22Rv1 (cell line): ENCODE data around the gene RSPH1.

ENCODE experiments used
- H3K27ac ChIP-seq: fragments of 450-650 bp; 2 replicates; pipeline ENCODE4 v1.5.1; 2017
- ZFX ChIP-seq: fragments of 450-650 bp; IDR thresholded peaks from 2 replicates; pipeline ENCODE4 v1.6.1; 2017; ENCODE audit warnings: antibody characterized with exemption, borderline replicate concordance
- TF ChIP-seq, protein P1 (sequence below): fragments of 450-650 bp; IDR thresholded peaks from 2 replicates; pipeline ENCODE4 v1.5.1; 2017; ENCODE audit warnings: mild to moderate bottlenecking

Gene RSPH1

GRCh38 chr21:42455754-42456440 lies 40.1 kb downstream of the RSPH1 start:
- H3K27ac ChIP-seq: no peak overlapping the region
- TF ChIP-seq, protein P1, sequence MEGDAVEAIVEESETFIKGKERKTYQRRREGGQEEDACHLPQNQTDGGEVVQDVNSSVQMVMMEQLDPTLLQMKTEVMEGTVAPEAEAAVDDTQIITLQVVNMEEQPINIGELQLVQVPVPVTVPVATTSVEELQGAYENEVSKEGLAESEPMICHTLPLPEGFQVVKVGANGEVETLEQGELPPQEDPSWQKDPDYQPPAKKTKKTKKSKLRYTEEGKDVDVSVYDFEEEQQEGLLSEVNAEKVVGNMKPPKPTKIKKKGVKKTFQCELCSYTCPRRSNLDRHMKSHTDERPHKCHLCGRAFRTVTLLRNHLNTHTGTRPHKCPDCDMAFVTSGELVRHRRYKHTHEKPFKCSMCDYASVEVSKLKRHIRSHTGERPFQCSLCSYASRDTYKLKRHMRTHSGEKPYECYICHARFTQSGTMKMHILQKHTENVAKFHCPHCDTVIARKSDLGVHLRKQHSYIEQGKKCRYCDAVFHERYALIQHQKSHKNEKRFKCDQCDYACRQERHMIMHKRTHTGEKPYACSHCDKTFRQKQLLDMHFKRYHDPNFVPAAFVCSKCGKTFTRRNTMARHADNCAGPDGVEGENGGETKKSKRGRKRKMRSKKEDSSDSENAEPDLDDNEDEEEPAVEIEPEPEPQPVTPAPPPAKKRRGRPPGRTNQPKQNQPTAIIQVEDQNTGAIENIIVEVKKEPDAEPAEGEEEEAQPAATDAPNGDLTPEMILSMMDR: no peak

GRCh38 chr21:42455196-42455595 lies 40.8 kb downstream of the RSPH1 start:
- TF ChIP-seq, protein P1: no peak
- no peak for TF ChIP-seq ZFX
- H3K27ac ChIP-seq: no peak overlapping the region

DNA sequence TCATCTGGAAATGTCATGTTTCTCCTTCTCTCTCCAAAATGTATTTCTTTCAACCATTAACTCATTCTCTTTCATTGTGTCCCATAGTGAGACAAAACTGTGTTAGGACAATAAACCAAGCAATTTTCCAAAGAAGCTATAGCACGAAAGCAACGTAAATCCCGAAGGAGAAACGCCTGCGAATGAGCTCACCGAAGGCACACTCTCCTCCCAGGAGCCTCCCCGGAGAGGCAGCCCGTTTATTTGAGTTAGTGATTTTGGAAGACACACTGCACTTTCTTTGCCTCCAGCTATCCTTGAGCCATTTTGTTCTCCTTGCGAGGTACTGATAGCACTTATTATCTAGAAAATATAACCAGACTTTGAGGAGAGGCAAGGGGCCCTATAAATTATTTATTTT lies 41.2 kb downstream of the RSPH1 start:
- TF ChIP-seq, protein P1: no peak
- TF ChIP-seq ZFX: no peak
- no peak overlapping the region for H3K27ac ChIP-seq

DNA sequence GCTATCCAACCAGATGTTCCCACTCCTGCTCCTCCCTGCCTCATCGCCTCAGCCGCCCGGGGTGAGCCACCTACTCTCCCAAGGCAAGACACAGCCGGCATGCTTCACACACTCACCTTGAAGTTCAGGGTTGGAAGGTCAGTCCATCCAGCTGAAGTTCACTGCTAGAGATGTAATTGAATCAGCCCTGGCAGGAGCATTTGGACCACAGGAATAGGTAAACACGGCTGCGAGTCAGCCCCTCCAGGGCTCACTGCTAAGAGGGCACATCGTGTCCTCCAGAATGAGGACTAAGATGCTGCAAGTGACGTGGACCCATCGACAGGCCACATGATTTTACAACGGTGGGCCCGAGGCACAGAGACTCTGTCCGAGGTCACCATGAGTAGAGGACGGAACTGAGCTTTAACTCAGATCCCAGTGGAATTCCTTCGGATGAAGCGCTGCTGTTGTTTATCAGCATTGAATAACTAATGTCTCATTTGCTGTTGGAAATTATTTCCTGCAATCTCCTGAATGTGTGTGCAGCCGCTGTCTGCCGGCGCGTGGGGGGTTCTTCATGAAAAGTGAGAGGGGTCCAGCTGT lies 41.9 kb downstream of the RSPH1 start:
- TF ChIP-seq, protein P1: no peak
- TF ChIP-seq ZFX: no peak

GRCh38 chr21:42453224-42453985 lies 42.6 kb downstream of the RSPH1 start:
- TF ChIP-seq, protein P1: no peak
- TF ChIP-seq ZFX: no peak
- H3K27ac ChIP-seq: no peak overlapping the region

More for the DNA sequence above, 41.9 kb downstream of the RSPH1 start:
- no peak overlapping the region for H3K27ac ChIP-seq

DNA sequence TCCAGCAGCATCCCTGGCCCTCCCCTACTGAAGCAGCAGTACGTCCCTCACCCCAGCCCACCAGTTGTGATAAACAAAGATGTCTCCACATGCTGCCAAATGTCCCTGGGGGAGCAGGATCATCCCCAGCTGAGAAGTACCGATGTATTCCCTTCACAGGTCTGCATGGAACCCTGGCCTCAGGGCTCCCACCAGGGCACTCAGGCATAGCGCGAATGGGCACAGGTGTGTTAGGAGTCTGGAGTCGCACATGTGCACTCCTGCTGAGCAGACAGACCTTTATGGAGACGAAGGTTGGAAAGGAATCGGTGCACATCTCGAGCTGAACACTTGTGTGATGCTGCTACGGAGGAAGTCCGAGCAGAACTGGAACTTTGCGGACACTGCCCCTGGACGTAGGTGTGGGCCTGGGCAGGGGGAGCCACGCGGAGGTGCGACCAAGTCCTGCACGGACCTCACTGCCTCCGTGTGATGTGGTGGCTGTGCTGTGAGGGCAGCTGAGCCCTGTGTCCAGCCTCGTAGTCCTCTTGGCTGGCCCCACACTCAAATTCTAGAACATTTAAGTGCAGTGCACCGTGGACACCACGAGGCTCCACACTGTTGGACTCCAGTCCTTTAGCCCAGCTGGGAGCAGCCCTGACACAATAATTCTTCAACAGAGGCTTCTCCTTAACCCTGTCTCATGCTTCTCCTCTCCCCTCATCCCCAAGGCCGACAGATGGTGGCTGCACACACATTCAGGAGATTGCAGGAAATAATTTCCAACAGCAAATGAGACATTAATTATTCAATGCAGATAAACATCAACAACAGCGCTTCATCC lies 43.4 kb downstream of the RSPH1 start:
- TF ChIP-seq ZFX: no peak
- H3K27ac ChIP-seq: no peak overlapping the region

- no peak overlapping the region for H3K27ac ChIP-seq
- TF ChIP-seq, protein P1: no peak
Measured at GRCh38 chr21:42451941-42452340, 44.1 kb downstream of the RSPH1 start.
